ENCODE results near the gene MAML3. TPM values are rescaled to one million over a fixed set of nuclear protein-coding genes. Genes with fewer than 3 reads are reported as not detected.

MAML3 gene
- total and polyA plus RNA-seq, 9 donors = 11.1 to 23.8 (median 14.9) TPM

- Histone ChIP-seq H3K27me3 (no peaks in the 10 kb centered on the region), H3K36me3 (no peaks in the 10 kb centered on the region), H3K4me1 (ENCODE audit: insufficient read depth) (no peaks in the 10 kb centered on the region), H3K9me3 (no peaks in the 10 kb centered on the region), H3K4me3 (no peak overlapping the region), H3K27ac (no peak overlapping the region)
- TF ChIP-seq CTCF (IDR thresholded peaks at IDR 0.05) (no peak), POLR2A (IDR thresholded peaks at IDR 0.05) (no peak), EP300 (IDR thresholded peaks at IDR 0.05) (no peak)
- intact Hi-C loops (cut with DNase I) = no loop called here
- WGBS, 3 donors = 87 to 92% (median 91%) methylated on average over 3 of the region's 3 CpGs
- no peak for DNase-seq
Observed at GRCh38 chr4:139694522-139695107, 459.4 kb downstream of the MAML3 start.

GRCh38 chr4:139692309-139693012, 461.5 kb downstream of the MAML3 start:
- no peak for TF ChIP-seq POLR2A (IDR thresholded peaks at IDR 0.05)
- TF ChIP-seq CTCF (IDR thresholded peaks at IDR 0.05) = no peak
- no peak for TF ChIP-seq EP300 (IDR thresholded peaks at IDR 0.05)
- Histone ChIP-seq H3K4me3 (no peak overlapping the region), H3K9me3 (no peaks in the 10 kb centered on the region), H3K36me3 (no peaks in the 10 kb centered on the region), H3K4me1 (ENCODE audit: insufficient read depth) (no peaks in the 10 kb centered on the region), H3K27me3 (no peaks in the 10 kb centered on the region), H3K27ac (no peak overlapping the region)
- intact Hi-C loops (cut with DNase I) = no loop called here
- WGBS, 3 donors = 62 to 72% (median 68%) methylated on average over 4 of the region's 4 CpGs
- no peak for DNase-seq

GRCh38 chr4:139690419-139690818, 463.6 kb downstream of the MAML3 start:
- no peak for DNase-seq
- Histone ChIP-seq H3K27ac (no peak overlapping the region), H3K36me3 (no peaks in the 10 kb centered on the region), H3K4me3 (no peak overlapping the region), H3K27me3 (no peaks in the 10 kb centered on the region), H3K9me3 (no peaks in the 10 kb centered on the region), H3K4me1 (ENCODE audit: insufficient read depth) (no peaks in the 10 kb centered on the region)
- TF ChIP-seq EP300 (IDR thresholded peaks at IDR 0.05) (no peak), CTCF (IDR thresholded peaks at IDR 0.05) (no peak), POLR2A (IDR thresholded peaks at IDR 0.05) (no peak)
- intact Hi-C loops (cut with DNase I) = no loop called here

- Histone ChIP-seq H3K36me3 (no peaks in the 10 kb centered on the region), H3K9me3 (no peaks in the 10 kb centered on the region), H3K4me1 (ENCODE audit: insufficient read depth) (no peaks in the 10 kb centered on the region), H3K4me3 (no peak overlapping the region), H3K27me3 (no peaks in the 10 kb centered on the region), H3K27ac (no peak overlapping the region)
- TF ChIP-seq EP300 (IDR thresholded peaks at IDR 0.05) = no peak
- DNase-seq = no peak
- intact Hi-C loops (cut with DNase I) = no loop called here
- WGBS, 3 donors = 89 to 95% (median 92%) methylated on average over 6 of the region's 6 CpGs
Observed at GRCh38 chr4:139689093-139689722, 464.8 kb downstream of the MAML3 start.

GRCh38 chr4:139686988-139687387, 467.0 kb downstream of the MAML3 start:
- intact Hi-C loops (cut with DNase I) = no loop called here
- no peak for TF ChIP-seq EP300 (IDR thresholded peaks at IDR 0.05)
- no peak for TF ChIP-seq POLR2A (IDR thresholded peaks at IDR 0.05)
- TF ChIP-seq CTCF (IDR thresholded peaks at IDR 0.05) = no peak
- DNase-seq = no peak
- Histone ChIP-seq H3K4me3 (no peak overlapping the region), H3K36me3 (no peaks in the 10 kb centered on the region), H3K27ac (no peak overlapping the region), H3K27me3 (no peaks in the 10 kb centered on the region), H3K9me3 (no peaks in the 10 kb centered on the region), H3K4me1 (ENCODE audit: insufficient read depth) (peaks cover 3% of the 10 kb centered on the region)
- WGBS, 3 donors = 58 to 65% (median 62%) methylated on average over 3 of the region's 3 CpGs
